PFSK-1 (cell line): ENCODE measurements around the gene PCYT1B.

Source experiments
- FOXP2 ChIP-seq: optimal IDR thresholded peaks from 2 replicates; pipeline ENCODE3; 2011; ENCODE audit warnings: borderline replicate concordance, control low read depth, inconsistent platforms; ENCODE audit not compliant: insufficient read depth; ENCODE audit errors: extremely low read length, extremely low read depth
- POLR2AphosphoS5 ChIP-seq: IDR thresholded peaks from 2 replicates; pipeline ENCODE4 v1.6.1; 2012; ENCODE audit warnings: low read depth, mild to moderate bottlenecking, control low read depth, low read length, moderate library complexity
- SIN3A ChIP-seq: IDR thresholded peaks from 2 replicates; pipeline ENCODE4 v1.6.1; 2012; ENCODE audit warnings: mild to moderate bottlenecking, low read length, moderate library complexity, borderline replicate concordance; ENCODE audit not compliant: insufficient read depth
- TAF1 ChIP-seq: IDR thresholded peaks from 2 replicates; pipeline ENCODE4 v1.6.1; 2012; ENCODE audit warnings: low read length, control low read depth, borderline replicate concordance; ENCODE audit not compliant: insufficient read depth
- TF ChIP-seq, protein P1 (sequence below), 2 experiments: IDR thresholded peaks; 2 replicates each; pipeline versions ENCODE4 v1.6.1 to v1.8.0; 2011 to 2012; ENCODE audit warnings: low read depth in 2 of 2, low read length in 2 of 2, control low read depth in 1 of 2, inconsistent platforms in 1 of 2, mild to moderate bottlenecking in 1 of 2, moderate library complexity in 1 of 2; ENCODE audit not compliant: insufficient read depth in 1 of 2

PCYT1B gene

DNA sequence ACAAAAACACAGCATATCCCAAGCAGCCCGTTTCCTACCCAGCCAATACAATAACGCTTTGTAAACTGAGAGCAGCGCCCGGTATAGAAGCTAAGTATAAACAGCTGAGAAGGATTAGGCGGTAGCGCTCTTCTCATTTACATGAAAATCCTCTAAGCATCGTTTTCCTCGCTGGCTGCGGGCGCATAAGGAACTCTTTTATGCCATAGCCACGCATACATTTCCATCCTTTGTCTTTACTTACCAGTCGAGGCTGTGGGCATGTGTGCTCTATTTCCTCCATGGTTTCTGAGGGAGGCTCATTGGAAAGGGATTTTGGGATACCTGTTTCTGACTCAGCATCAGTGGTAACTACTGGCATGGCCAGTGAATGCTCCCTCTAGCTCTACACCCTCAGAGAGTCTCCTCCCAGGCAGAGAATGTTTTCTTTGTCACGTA is 383 bp downstream of the PCYT1B start:
- no peak for TF ChIP-seq FOXP2

DNA sequence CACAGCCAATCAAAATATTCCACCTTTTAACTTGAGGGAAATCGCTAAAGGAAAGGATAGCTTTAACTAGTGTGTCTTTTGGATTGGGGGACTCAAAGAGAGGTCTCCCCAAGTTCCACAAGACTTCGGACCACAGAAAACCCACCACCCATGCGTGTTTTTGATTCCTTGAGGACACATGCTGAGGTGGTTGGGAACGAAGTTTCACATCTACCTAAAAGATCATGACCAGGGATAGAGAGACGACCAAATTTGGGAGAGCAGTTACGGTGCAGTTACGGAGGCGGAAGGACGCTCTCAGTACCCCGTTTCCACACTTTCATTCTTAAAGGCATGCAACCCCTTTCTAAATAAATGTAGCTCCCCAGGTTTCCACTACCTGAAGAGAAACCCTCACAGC is 1.1 kb downstream of the PCYT1B start:
- no peak for TF ChIP-seq SIN3A
- TF ChIP-seq POLR2AphosphoS5, result no peak
- TF ChIP-seq, protein P1, sequence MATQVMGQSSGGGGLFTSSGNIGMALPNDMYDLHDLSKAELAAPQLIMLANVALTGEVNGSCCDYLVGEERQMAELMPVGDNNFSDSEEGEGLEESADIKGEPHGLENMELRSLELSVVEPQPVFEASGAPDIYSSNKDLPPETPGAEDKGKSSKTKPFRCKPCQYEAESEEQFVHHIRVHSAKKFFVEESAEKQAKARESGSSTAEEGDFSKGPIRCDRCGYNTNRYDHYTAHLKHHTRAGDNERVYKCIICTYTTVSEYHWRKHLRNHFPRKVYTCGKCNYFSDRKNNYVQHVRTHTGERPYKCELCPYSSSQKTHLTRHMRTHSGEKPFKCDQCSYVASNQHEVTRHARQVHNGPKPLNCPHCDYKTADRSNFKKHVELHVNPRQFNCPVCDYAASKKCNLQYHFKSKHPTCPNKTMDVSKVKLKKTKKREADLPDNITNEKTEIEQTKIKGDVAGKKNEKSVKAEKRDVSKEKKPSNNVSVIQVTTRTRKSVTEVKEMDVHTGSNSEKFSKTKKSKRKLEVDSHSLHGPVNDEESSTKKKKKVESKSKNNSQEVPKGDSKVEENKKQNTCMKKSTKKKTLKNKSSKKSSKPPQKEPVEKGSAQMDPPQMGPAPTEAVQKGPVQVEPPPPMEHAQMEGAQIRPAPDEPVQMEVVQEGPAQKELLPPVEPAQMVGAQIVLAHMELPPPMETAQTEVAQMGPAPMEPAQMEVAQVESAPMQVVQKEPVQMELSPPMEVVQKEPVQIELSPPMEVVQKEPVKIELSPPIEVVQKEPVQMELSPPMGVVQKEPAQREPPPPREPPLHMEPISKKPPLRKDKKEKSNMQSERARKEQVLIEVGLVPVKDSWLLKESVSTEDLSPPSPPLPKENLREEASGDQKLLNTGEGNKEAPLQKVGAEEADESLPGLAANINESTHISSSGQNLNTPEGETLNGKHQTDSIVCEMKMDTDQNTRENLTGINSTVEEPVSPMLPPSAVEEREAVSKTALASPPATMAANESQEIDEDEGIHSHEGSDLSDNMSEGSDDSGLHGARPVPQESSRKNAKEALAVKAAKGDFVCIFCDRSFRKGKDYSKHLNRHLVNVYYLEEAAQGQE (IDR thresholded peaks at IDR 0.05; ENCODE audit: insufficient read depth in 1 of 2, low read depth in 2 of 2, low read length in 2 of 2), result no peak
- no peak for TF ChIP-seq FOXP2
- no peak for TF ChIP-seq TAF1

DNA sequence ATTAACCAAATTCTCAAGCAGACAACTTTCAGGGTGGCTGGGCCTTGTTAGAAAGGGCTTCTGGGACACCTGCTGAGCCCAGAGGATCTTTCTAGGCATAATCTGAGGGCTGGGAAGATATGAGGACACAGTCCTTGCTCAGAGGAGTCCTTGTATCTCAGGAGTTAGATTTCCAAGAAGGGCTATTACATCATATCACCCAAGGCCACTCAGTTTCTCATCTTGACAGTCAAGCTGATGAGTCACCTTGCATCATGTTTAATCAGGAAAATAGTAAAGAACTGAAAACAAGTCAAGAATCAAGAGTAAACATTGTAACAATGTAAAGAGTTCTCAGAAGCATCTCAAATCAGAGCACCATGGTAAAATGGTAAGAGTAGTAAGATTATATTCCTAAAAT is 4.0 kb downstream of the PCYT1B start:
- TF ChIP-seq FOXP2, result no peak
- no peak for TF ChIP-seq SIN3A

DNA sequence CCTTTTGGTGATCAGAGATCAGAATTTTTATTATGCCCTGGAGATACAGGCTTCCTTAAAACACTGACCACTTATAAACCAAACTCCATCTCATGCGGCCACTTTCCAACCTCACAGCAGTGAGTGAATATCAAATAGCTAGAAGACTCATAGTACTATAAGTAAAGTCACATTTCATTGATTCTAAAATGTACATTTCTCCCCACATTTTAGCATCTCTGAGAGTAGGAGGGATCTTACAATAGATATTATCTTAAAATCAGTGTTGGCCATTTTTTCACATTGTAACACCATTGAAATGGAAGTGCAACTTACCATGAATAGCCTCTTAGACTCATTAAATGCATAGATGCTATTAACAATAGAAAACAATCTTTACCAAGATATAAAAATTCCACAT is 17.4 kb downstream of the PCYT1B start:
- TF ChIP-seq FOXP2 (no peak), TAF1 (no peak), POLR2AphosphoS5 (no peak), SIN3A (no peak)
- TF ChIP-seq, protein P1 (IDR thresholded peaks at IDR 0.05; ENCODE audit: insufficient read depth in 1 of 2, low read depth in 2 of 2, low read length in 2 of 2), result no peak

DNA sequence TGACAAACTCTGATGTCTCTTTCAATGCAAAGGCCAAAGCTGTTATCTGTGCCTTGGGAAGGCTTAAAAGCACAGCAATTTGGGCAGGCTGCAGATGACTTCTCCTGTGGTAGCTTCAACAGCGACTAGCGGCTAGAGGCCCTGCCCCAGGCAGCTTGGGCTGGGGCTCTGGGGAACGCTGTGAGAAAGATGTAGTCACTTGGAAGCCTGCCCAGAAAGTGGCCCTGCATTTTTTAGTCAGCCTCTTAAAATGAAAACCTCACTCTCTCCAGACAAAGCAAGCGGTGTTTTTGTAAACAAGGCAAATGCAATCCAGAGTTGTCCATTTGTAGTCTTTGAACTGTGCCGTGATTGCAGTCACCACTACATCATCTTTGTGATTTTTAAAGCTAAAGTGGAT is 27.5 kb downstream of the PCYT1B start:
- TF ChIP-seq FOXP2 (no peak), TAF1 (no peak), SIN3A (no peak), POLR2AphosphoS5 (no peak)
- TF ChIP-seq, protein P1 (IDR thresholded peaks at IDR 0.05; ENCODE audit: insufficient read depth in 1 of 2, low read depth in 2 of 2, low read length in 2 of 2), result no peak

DNA sequence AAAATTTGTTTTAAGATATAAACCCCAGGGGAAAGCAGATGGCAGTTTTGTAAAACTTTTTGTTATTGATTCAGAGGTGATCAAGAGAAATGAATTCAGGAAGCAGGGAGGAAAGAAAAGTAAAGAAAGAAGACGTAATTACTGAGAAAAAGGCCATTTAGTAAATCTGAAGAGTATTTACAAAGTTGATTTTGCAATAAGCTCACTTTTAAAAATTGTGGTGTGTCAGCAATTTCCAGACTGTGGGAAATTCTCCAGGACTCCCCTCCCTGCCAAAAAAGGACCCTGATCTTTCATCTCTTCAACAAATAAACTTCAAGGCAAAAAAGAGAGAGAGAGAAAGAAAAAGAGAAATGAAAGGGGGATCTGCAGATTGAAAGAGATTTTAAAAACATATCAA is 36.6 kb downstream of the PCYT1B start:
- no peak for TF ChIP-seq SIN3A

DNA sequence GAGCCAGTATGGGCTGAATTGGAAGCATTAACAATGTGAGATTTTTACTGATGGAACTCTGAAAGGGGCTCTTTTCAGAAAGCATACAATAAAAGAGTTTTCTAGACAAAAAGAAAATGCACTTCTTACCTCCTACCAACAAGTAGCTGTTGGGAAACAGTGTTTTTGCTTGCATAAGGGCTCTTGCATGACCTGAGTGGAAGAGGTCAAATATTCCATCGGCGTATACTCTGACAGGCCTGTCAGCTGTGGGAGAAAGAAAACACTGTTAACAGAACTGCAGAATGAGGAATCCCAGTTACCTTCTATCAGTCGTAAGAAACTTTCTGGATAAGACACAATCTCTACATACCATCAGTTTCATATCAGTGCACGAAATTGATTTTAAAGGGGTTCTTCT is 39.5 kb downstream of the PCYT1B start:
- TF ChIP-seq POLR2AphosphoS5 (no peak), TAF1 (no peak), SIN3A (no peak), FOXP2 (no peak)
- TF ChIP-seq, protein P1 (IDR thresholded peaks at IDR 0.05; ENCODE audit: insufficient read depth in 1 of 2, low read depth in 2 of 2, low read length in 2 of 2), result no peak
